GM12874 (cell line): Measurements from ENCODE around the gene ZFAND4.
A peak's percentile ranks its signal among the peaks of the same experiment; 100 is the strongest.

Source experiments
- TF ChIP-seq, protein P1 (sequence below): IDR thresholded peaks from 2 replicates; pipeline ENCODE4 v1.5.1; 2011; ENCODE audit warnings: low read depth, mild to moderate bottlenecking, control low read depth, low read length, moderate library complexity; ENCODE audit not compliant: insufficient read depth

Gene ZFAND4

GRCh38 chr10:45672181-45673073 is at the start of gene ZFAND4:
ZFAND4 (minus strand) TSS chr10:45672772; CDS start chr10:45663725, 9,047 bp downstream.
- TF ChIP-seq, protein P1, sequence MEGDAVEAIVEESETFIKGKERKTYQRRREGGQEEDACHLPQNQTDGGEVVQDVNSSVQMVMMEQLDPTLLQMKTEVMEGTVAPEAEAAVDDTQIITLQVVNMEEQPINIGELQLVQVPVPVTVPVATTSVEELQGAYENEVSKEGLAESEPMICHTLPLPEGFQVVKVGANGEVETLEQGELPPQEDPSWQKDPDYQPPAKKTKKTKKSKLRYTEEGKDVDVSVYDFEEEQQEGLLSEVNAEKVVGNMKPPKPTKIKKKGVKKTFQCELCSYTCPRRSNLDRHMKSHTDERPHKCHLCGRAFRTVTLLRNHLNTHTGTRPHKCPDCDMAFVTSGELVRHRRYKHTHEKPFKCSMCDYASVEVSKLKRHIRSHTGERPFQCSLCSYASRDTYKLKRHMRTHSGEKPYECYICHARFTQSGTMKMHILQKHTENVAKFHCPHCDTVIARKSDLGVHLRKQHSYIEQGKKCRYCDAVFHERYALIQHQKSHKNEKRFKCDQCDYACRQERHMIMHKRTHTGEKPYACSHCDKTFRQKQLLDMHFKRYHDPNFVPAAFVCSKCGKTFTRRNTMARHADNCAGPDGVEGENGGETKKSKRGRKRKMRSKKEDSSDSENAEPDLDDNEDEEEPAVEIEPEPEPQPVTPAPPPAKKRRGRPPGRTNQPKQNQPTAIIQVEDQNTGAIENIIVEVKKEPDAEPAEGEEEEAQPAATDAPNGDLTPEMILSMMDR, result peak; percentile 74

DNA sequence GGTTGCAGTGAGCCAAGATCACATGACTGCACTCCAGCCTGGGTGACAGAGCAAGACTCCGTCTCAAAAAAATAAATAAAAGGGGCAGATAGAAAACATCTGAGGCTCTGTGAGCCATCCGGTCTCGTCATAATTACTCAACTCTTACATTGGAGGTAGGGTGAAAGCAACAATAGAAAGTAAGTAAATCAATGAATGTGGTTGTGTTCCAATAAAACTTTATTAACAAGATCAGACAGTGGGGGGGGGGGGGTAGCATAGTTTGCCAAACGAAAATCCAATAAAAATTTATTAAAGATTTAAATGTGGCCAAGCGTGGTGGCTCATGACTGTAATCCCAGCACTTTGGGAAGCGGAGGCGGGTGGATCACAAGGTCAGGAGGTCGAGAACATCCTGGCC is 2.8 kb upstream of the ZFAND4 start:
- TF ChIP-seq, protein P1, result no peak

DNA sequence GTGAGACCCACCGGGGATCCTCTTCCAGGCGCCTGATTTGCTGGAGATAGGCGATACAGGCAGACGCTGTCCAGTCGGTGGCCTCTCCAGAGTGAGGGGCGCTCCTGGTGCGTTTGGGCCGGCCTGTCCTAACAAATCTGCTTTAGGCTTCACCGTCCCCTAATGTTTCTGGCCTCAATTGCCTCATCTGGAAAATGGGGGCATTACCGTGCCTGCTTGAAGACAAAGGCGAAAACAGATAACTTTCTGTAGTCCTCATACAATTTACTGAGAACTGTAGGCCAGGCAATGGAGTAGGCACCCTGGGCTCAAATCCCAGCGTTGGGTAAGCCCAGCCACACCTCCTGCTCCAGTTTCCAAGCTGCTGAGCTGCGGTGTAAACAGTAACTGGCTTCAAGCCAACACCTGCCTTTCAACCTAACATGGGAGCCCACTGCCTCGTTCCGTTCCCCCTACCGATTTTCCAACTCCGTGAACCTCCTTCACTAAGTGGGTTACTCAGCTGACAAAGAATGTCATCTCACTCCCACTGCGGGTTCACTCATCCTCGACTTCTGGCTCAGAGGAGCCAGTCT is 589 bp upstream of the ZFAND4 start:
- TF ChIP-seq, protein P1, result no peak

- TF ChIP-seq, protein P1, result no peak
Observed at GRCh38 chr10:45660876-45661411, 11.6 kb downstream of the ZFAND4 start.

GRCh38 chr10:45657033-45657926 is 15.3 kb downstream of the ZFAND4 start:
- TF ChIP-seq, protein P1, result no peak

DNA sequence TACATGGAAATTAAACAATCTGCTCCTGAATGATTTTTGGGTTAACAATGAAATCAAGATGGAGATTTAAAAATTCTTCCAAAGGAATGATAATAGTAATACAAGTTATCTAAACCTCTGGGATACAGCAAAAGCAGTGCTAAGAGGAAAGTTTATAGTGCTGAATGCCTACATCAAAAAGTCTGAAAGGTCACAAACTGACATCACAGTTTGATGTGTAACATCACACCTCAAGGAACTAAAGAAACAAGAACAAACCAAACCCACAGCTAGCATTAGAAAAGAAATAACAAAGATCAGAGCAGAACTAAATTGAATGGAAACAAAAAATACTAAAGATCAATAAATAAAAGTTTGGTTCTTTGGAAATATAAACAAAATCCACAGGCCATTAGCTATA is 17.4 kb downstream of the ZFAND4 start:
- TF ChIP-seq, protein P1, result no peak
